DOHH2 (cell line): ENCODE results near the gene COX19.

Source experiments
- EZH2phosphoT487 ChIP-seq: fragments of 200-600 bp; sonication (generic); IDR thresholded peaks from 2 replicates; pipeline ENCODE4 v1.6.1; 2017; ENCODE audit warnings: borderline replicate concordance, mild to moderate bottlenecking, antibody characterized with exemption, low read length, moderate library complexity, mixed read lengths
- TF ChIP-seq, protein P1 (sequence below): fragments of 200-600 bp; sonication (generic); IDR thresholded peaks from one replicate; pipeline ENCODE4 v1.5.1; 2014; ENCODE audit warnings: antibody characterized with exemption, mild to moderate bottlenecking, low read depth, low read length; ENCODE audit not compliant: poor library complexity, severe bottlenecking

- TF ChIP-seq, protein P1, sequence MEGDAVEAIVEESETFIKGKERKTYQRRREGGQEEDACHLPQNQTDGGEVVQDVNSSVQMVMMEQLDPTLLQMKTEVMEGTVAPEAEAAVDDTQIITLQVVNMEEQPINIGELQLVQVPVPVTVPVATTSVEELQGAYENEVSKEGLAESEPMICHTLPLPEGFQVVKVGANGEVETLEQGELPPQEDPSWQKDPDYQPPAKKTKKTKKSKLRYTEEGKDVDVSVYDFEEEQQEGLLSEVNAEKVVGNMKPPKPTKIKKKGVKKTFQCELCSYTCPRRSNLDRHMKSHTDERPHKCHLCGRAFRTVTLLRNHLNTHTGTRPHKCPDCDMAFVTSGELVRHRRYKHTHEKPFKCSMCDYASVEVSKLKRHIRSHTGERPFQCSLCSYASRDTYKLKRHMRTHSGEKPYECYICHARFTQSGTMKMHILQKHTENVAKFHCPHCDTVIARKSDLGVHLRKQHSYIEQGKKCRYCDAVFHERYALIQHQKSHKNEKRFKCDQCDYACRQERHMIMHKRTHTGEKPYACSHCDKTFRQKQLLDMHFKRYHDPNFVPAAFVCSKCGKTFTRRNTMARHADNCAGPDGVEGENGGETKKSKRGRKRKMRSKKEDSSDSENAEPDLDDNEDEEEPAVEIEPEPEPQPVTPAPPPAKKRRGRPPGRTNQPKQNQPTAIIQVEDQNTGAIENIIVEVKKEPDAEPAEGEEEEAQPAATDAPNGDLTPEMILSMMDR = peak; percentile 87
- no peak for TF ChIP-seq EZH2phosphoT487
Measured at GRCh38 chr7:1020849-1021251, 45.5 kb upstream of the COX19 start.
